Natural killer cell (primary cell): Measurements from ENCODE around the gene TMTC2. TPM values are rescaled to one million over a fixed set of nuclear protein-coding genes. Genes with fewer than 3 reads are reported as not detected.

Source experiments
- ATAC-seq, 3 donors: fragments of 150-1000 bp in 2 of 3; fragments of 200-7000 bp in 1 of 3; cut with Tn5 transposase; 1 replicate in 1 of 3; 2 replicates in 2 of 3; pipeline ENCODE4 v1.10.0; 2021; ENCODE audit warnings: mild to moderate bottlenecking in 2 of 3, moderate library complexity in 2 of 3
- DNase-seq, 2 donors: peaks; one replicate each; pipeline versions ENCODE4 v3.0.0 to v3.0.0-alpha.2; 2013 to 2021; ENCODE audit warnings: mixed read lengths in 1 of 2
- H3K27ac ChIP-seq: one replicate; pipeline ENCODE4 v1.5.1; 2013; ENCODE audit warnings: mild to moderate bottlenecking, low read length
- H3K27me3 ChIP-seq: one replicate; pipeline ENCODE4 v1.6.1; 2013; ENCODE audit warnings: low read length; ENCODE audit not compliant: control insufficient read depth, insufficient read depth
- H3K36me3 ChIP-seq: one replicate; pipeline ENCODE4 v1.6.1; 2013; ENCODE audit warnings: low read length; ENCODE audit not compliant: control insufficient read depth, insufficient read depth
- H3K4me1 ChIP-seq: one replicate; pipeline ENCODE4 v1.6.1; 2013; ENCODE audit warnings: low read length; ENCODE audit not compliant: control insufficient read depth, insufficient read depth
- H3K4me3 ChIP-seq: one replicate; pipeline ENCODE4 v1.5.1; 2013; ENCODE audit warnings: low read length
- H3K9me3 ChIP-seq: one replicate; pipeline ENCODE4 v1.6.1; 2013; ENCODE audit warnings: low read length; ENCODE audit not compliant: control insufficient read depth, insufficient read depth
- H3K27ac Mint-ChIP-seq, 2 donors: one replicate each; pipeline ENCODE4 v1.8.0; 2022; ENCODE audit warnings: mild to moderate bottlenecking in 2 of 2, mixed read lengths in 2 of 2, moderate library complexity in 1 of 2
- H3K27me3 Mint-ChIP-seq, 2 donors: one replicate each; pipeline ENCODE4 v1.8.0; 2022; ENCODE audit warnings: low read depth in 2 of 2, mixed read lengths in 2 of 2
- H3K36me3 Mint-ChIP-seq: one replicate; pipeline ENCODE4 v1.8.0; 2022; ENCODE audit warnings: mixed read lengths
- H3K4me1 Mint-ChIP-seq, 2 donors: one replicate each; pipeline ENCODE4 v1.8.0; 2022; ENCODE audit warnings: mixed read lengths in 2 of 2
- H3K4me3 Mint-ChIP-seq: one replicate; pipeline ENCODE4 v1.8.0; 2022; ENCODE audit warnings: mild to moderate bottlenecking, moderate library complexity, mixed read lengths
- H3K9me3 Mint-ChIP-seq, 2 donors: one replicate each; pipeline ENCODE4 v1.8.0; 2022; ENCODE audit warnings: mixed read lengths in 2 of 2
- WGBS: methylation state at CpG from one replicate; pipeline ENCODE4 v1.1.7; 2013; ENCODE audit warnings: missing lambda C conversion rate; ENCODE audit not compliant: insufficient coverage; 5-methylcytosine and 5-hydroxymethylcytosine counted together
- intact Hi-C: fragments of 100-400 bp; cut with micrococcal nuclease; formaldehyde crosslinking; loops from one replicate; pipeline ENCODE4 v1.14.2; 2022
- total RNA-seq, 4 donors: library from RNA; stranded (reverse); fragments of 120-200 nt in 1 of 4; gene quantifications; one replicate each; pipeline versions ENCODE4 v1.2.3 to v1.2.4, GENCODE V29; 2013 to 2022
- TF ChIP-seq, protein P1 (sequence below): fragments of 200-600 bp; IDR thresholded peaks from one replicate; pipeline ENCODE4 v1.8.0; 2022; ENCODE audit warnings: antibody characterized with exemption

Gene TMTC2
- total RNA-seq, 3 donors from 2014 or later (not counting 1 experiment from before 2014, with no cell fraction given) = 1.4 to 2.3 (median 1.6) TPM

DNA sequence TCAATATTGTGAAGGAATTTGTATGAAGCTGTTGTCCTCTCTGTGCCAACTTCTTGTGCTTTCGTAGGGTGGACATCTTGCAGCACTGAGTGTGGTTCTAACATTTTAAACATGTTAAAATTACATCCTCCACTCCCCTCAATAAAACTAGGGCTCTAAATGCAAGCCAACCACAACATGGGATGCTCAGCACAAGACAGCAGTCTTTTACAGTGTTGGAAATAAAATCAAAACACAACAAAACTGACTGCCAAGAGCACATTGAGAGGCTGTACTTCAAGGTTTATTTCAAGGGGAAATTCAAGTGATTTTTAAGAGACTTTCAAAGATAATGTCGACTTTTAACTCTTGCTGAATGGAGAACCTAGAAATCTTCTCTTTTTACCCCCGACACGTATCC is 396.9 kb downstream of the TMTC2 start:
- DNase-seq (no peak), ATAC-seq (no peak)
- Histone ChIP-seq H3K4me1 (no peaks in the 10 kb centered on the region), H3K36me3 (no peaks in the 10 kb centered on the region), H3K27ac (no peak overlapping the region), H3K4me3 (no peak overlapping the region), H3K27me3 (no peaks in the 10 kb centered on the region), H3K9me3 (no peaks in the 10 kb centered on the region)
- intact Hi-C loops = no loop called here
- Mint-ChIP-seq H3K36me3 (no peaks in the 10 kb centered on the region), H3K27me3 (no peaks in the 10 kb centered on the region), H3K4me1 (no peaks in the 10 kb centered on the region), H3K27ac (no peak overlapping the region), H3K9me3 (peaks cover 4 to 8% of the 10 kb centered on the region in 2 donors), H3K4me3 (no peak overlapping the region)
- WGBS = 92% methylated on average over 2 of the region's 4 CpGs
- TF ChIP-seq, protein P1, sequence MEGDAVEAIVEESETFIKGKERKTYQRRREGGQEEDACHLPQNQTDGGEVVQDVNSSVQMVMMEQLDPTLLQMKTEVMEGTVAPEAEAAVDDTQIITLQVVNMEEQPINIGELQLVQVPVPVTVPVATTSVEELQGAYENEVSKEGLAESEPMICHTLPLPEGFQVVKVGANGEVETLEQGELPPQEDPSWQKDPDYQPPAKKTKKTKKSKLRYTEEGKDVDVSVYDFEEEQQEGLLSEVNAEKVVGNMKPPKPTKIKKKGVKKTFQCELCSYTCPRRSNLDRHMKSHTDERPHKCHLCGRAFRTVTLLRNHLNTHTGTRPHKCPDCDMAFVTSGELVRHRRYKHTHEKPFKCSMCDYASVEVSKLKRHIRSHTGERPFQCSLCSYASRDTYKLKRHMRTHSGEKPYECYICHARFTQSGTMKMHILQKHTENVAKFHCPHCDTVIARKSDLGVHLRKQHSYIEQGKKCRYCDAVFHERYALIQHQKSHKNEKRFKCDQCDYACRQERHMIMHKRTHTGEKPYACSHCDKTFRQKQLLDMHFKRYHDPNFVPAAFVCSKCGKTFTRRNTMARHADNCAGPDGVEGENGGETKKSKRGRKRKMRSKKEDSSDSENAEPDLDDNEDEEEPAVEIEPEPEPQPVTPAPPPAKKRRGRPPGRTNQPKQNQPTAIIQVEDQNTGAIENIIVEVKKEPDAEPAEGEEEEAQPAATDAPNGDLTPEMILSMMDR = no peak

DNA sequence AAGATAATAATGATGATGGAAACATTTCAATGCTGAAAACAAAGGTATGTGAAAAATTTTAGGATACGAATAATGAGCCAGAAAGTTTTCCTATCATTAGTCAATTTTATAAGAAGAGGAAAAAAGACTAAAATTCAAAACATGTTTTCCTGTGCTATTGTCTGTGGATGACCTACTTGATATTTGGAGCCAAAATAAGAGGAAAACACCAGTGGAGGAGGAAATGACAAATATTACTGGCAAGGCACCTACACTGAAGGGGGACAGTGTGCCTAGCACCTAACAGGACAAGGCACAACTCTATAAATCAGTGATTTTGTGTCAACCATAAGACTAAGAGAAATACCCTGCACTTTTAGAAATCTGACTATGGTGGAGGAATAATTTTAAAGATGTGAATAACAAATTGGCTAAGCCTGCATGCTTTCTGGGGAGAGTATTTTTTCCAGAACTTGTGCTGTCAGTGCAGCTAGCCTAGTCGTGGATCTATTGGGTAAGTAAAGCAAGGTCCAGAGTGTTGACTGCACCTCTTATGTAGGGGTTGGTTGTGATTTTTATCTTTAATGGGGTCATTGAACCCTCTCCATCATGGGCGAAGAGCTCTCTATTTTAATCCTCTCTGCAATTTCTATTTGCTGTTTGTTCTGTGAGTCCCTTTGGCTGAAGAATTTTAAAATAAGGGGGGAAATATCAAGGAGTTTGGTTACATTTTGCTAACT is 398.0 kb downstream of the TMTC2 start:
- no peak overlapping the region for H3K4me3 ChIP-seq
- DNase-seq (no peak), ATAC-seq (no peak)
- no peak overlapping the region for H3K27ac ChIP-seq
- H3K27me3 Mint-ChIP-seq = no peaks in the 10 kb centered on the region
- H3K36me3 ChIP-seq = no peaks in the 10 kb centered on the region
- WGBS = 83% methylated on average over 1 of the region's 3 CpGs
- no peaks in the 10 kb centered on the region for H3K9me3 ChIP-seq
- no peak overlapping the region for H3K27ac Mint-ChIP-seq
- H3K4me3 Mint-ChIP-seq = no peak overlapping the region
- no peaks in the 10 kb centered on the region for H3K36me3 Mint-ChIP-seq
- H3K9me3 Mint-ChIP-seq = peaks cover 4 to 8% of the 10 kb centered on the region in 2 donors
- TF ChIP-seq, protein P1 = no peak
- intact Hi-C loops = no loop called here
- H3K27me3 ChIP-seq = no peaks in the 10 kb centered on the region
- no peaks in the 10 kb centered on the region for H3K4me1 Mint-ChIP-seq
- H3K4me1 ChIP-seq = no peaks in the 10 kb centered on the region

DNA sequence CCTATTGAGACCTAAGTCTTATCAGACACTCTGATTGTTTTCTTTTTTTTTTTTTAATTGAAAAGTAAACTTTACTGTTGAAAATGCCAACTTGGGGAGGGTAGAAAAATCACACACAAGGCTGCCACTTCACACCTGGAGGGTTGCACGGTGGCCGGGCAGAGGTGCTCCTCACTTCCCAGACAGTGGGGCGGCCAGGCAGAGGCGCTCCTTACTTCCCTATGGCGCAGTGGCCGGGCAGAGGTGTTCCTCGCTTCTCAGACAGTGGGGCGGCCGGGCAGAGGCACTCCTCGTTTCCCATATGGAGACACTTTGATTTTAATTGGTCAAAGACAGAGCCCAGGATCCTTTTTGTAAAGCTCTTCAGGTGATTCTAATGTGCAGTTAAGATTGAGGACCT is 399.3 kb downstream of the TMTC2 start:
- H3K4me3 Mint-ChIP-seq = no peak overlapping the region
- DNase-seq = no peak
- H3K27ac Mint-ChIP-seq = no peak overlapping the region
- intact Hi-C loops = no loop called here
- Histone ChIP-seq H3K36me3 (no peaks in the 10 kb centered on the region), H3K27ac (no peak overlapping the region), H3K27me3 (no peaks in the 10 kb centered on the region), H3K4me1 (no peaks in the 10 kb centered on the region), H3K9me3 (no peaks in the 10 kb centered on the region), H3K4me3 (no peak overlapping the region)
- H3K9me3 Mint-ChIP-seq = peaks cover 10% of the 10 kb centered on the region in 2 donors
- H3K36me3 Mint-ChIP-seq = no peaks in the 10 kb centered on the region
- no peak for ATAC-seq
- 92% methylated on average over 10 of the region's 10 CpGs for WGBS
- no peaks in the 10 kb centered on the region for H3K4me1 Mint-ChIP-seq
- H3K27me3 Mint-ChIP-seq = no peaks in the 10 kb centered on the region
- TF ChIP-seq, protein P1 = no peak

DNA sequence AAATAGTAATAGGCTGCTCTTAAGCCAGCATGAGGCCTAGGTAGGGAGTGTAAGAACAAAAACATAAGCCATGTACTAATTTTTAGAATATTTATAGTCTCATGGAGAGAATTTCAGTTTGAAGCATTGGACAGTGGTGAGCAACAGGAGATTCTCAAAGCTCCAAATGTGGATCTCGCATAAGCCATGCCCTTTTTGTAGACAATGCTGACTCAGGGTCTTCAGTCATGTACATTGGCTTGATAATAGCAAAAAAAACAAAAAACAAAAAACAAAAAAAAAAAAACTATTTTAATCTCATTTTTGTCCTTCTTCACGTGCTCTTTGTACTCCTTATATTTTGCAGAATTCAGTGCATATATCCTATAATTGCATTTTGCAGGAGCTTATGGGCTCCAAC is 402.9 kb downstream of the TMTC2 start:
- Histone ChIP-seq H3K27me3 (no peaks in the 10 kb centered on the region), H3K9me3 (no peaks in the 10 kb centered on the region), H3K36me3 (no peaks in the 10 kb centered on the region), H3K4me3 (no peak overlapping the region), H3K4me1 (no peaks in the 10 kb centered on the region), H3K27ac (no peak overlapping the region)
- Mint-ChIP-seq H3K4me1 (no peaks in the 10 kb centered on the region), H3K36me3 (no peaks in the 10 kb centered on the region), H3K9me3 (peaks cover 13 to 17% of the 10 kb centered on the region in 2 donors), H3K4me3 (no peak overlapping the region), H3K27me3 (no peaks in the 10 kb centered on the region), H3K27ac (no peak overlapping the region)
- TF ChIP-seq, protein P1 = no peak
- WGBS = 82% methylated on average over 2 of the region's 2 CpGs
- DNase-seq = no peak
- intact Hi-C loops = no loop called here
- ATAC-seq = no peak
